Transverse colon (tissue), 4 donors: ENCODE measurements around the gene PDE4B. TPM values are rescaled to one million over a fixed set of nuclear protein-coding genes. Genes with fewer than 3 reads are reported as not detected.

Experiments used
- DNase-seq: peaks from one replicate; pipeline ENCODE4 v3.0.0-alpha.2; 2019
- H3K27ac ChIP-seq, 4 donors: fragments of 200-600 bp; sonication (generic); 2 replicates each; pipeline ENCODE4 v1.5.1; 2016 to 2018; ENCODE audit warnings: inconsistent platforms in 4 of 4
- H3K27me3 ChIP-seq: fragments of 200-600 bp; sonication (generic); 2 replicates; pipeline ENCODE4 v1.5.1; 2017; ENCODE audit warnings: inconsistent platforms
- H3K36me3 ChIP-seq, 4 donors: fragments of 200-600 bp; sonication (generic); 2 replicates each; pipeline ENCODE4 v1.5.1; 2017 to 2019; ENCODE audit warnings: inconsistent platforms in 4 of 4
- H3K4me1 ChIP-seq, 4 donors: fragments of 200-600 bp; sonication (generic); 2 replicates each; pipeline ENCODE4 v1.5.1; 2017 to 2020; ENCODE audit warnings: inconsistent platforms in 4 of 4
- H3K4me3 ChIP-seq, 4 donors: fragments of 200-600 bp; sonication (generic); 1 replicate in 1 of 4; 2 replicates in 3 of 4; pipeline versions ENCODE4 v1.5.1 to v1.6.1; 2017 to 2019; ENCODE audit warnings: inconsistent platforms in 4 of 4
- H3K9me3 ChIP-seq, 2 donors: fragments of 200-600 bp; sonication (generic); 2 replicates each; pipeline ENCODE4 v1.5.1; 2017 to 2019; ENCODE audit warnings: inconsistent platforms in 2 of 2
- EP300 ChIP-seq: sonication (generic); formaldehyde crosslinking; IDR thresholded peaks from one replicate; pipeline ENCODE4 v1.6.1; 2017; ENCODE audit warnings: antibody characterized with exemption, low read depth
- POLR2A ChIP-seq: fragments of 450-650 bp; IDR thresholded peaks from one replicate; pipeline ENCODE4 v1.6.1; 2016; ENCODE audit warnings: antibody characterized with exemption, mild to moderate bottlenecking, moderate library complexity
- POLR2AphosphoS5 ChIP-seq, 3 donors: sonication (generic); formaldehyde crosslinking; IDR thresholded peaks; one replicate each; pipeline ENCODE4 v1.6.1; 2016; ENCODE audit warnings: antibody characterized with exemption in 3 of 3
- WGBS, 2 donors: methylation state at CpG; one replicate each; pipeline ENCODE4 v1.1.5; 2018; ENCODE audit warnings: low coverage in 1 of 2; 5-methylcytosine and 5-hydroxymethylcytosine counted together
- in situ Hi-C, 4 donors: fragments of 200-750 bp; cut with MboI; loops; one replicate each; pipeline versions ENCODE4 v1.15.0 to v1.15.1; 2017; ENCODE audit warnings: low sequenced_read_pairs in 3 of 4, low pct_ligation_motif_present in 1 of 4, low pct_unique_long_range_greater_than_20kb in 1 of 4
- intact Hi-C: fragments of 100-400 bp; cut with DNase I; formaldehyde crosslinking; loops from one replicate; pipeline ENCODE4 v1.15.1; 2023; ENCODE audit warnings: low total_unique reads
- total RNA-seq, 4 donors: library from RNA; depleted of rRNA; stranded (reverse); fragments of >200 nt; gene quantifications; one replicate each; pipeline ENCODE4 v1.1.0, GENCODE V29; 2016
- TF ChIP-seq, protein P1 (sequence below), 5 experiments: fragments of 200-600 bp in 3 of 5; fragments of 450-650 bp in 2 of 5; sonication (generic) in 3 of 5; IDR thresholded peaks; 1 replicate in 2 of 5; 2 replicates in 3 of 5; pipeline ENCODE4 v1.5.1; 2016 to 2017; ENCODE audit warnings: antibody characterized with exemption in 5 of 5, inconsistent platforms in 3 of 5, mild to moderate bottlenecking in 2 of 5, moderate library complexity in 1 of 5

The PDE4B gene
- total RNA-seq, 4 donors from 2014 or later = 4.5 to 14.8 (median 6.5) TPM

DNA sequence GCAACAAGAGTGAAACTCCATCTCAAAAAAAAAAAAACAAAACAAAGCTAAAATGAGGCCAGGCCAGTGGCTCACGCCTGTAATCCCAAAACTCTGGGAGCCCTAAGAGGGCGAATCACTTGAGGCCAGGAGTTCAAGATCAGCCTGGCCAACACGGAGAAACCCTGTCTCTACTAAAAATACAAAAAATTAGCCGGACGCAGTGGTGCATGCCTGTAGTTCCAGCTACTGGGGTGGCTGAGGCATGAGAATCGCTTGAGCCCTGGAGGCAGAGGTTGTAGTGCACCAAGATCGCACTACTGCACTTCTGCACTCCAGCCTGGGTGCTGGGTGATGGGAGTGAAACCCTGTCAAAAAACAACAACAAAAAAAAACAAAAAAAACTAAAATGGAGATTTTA is 550.0 kb downstream of the PDE4B start:
- in situ Hi-C loops = loop anchor here in 1 of 4 donors (25.0 kb wide), 1 partner anchor 1280 kb away; no protein-coding TSS in a partner anchor

DNA sequence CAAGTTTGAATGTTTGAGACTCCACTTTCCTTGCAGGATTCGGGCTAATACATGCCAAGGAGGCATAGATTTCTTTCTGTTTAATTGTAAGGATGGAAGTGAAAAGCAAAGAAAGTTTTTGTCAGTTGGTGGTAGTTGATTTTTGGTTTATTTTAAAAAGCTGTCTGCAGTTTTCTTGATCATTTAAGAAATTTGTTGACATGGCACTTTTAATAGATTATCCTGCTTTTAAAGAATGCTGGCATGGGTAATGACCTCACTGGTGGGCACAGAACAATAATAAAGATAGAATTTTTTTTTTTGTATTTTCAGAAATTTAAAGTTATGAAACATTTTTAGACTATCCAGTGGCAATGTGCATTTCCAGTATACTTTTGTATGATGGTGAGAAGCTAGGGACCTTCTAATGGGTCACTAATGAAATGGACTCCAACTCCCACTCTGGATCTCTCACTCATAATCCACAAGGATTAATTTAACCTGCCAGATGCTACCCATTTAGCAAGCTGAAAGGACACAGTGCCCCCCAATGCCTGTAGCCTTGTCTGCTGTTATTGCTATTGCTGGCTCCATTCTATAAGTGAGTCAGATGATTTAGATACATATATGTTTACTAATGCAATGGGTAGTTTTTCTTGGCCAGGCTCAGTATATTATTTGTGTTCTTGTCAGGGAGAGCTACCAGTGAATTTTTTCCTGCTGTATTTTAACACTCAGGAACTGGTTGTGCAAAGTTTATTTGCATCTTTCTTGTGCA is 551.1 kb downstream of the PDE4B start:
- in situ Hi-C loops = loop anchor here in 1 of 4 donors (25.0 kb wide), 1 partner anchor 1281 kb away; no protein-coding TSS in a partner anchor
- H3K9me3 ChIP-seq = no peaks in the 10 kb centered on the region

More for the DNA sequence above, 550.0 kb downstream of the PDE4B start:
- intact Hi-C loops = no loop called here
- no peak overlapping the region for H3K27ac ChIP-seq
- peaks cover 0 to 23% (median 0%) of the 10 kb centered on the region in 4 donors for H3K4me1 ChIP-seq
- no peak overlapping the region for H3K4me3 ChIP-seq
- no peaks in the 10 kb centered on the region for H3K36me3 ChIP-seq
- no peaks in the 10 kb centered on the region for H3K9me3 ChIP-seq
- no peaks in the 10 kb centered on the region for H3K27me3 ChIP-seq
- WGBS, 2 donors = 68 to 86% methylated on average over 6 to 7 of the region's 7 CpGs
- TF ChIP-seq POLR2A (no peak), EP300 (no peak), POLR2AphosphoS5 (IDR thresholded peaks at IDR 0.05) (no peak)
- TF ChIP-seq, protein P1, sequence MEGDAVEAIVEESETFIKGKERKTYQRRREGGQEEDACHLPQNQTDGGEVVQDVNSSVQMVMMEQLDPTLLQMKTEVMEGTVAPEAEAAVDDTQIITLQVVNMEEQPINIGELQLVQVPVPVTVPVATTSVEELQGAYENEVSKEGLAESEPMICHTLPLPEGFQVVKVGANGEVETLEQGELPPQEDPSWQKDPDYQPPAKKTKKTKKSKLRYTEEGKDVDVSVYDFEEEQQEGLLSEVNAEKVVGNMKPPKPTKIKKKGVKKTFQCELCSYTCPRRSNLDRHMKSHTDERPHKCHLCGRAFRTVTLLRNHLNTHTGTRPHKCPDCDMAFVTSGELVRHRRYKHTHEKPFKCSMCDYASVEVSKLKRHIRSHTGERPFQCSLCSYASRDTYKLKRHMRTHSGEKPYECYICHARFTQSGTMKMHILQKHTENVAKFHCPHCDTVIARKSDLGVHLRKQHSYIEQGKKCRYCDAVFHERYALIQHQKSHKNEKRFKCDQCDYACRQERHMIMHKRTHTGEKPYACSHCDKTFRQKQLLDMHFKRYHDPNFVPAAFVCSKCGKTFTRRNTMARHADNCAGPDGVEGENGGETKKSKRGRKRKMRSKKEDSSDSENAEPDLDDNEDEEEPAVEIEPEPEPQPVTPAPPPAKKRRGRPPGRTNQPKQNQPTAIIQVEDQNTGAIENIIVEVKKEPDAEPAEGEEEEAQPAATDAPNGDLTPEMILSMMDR (IDR thresholded peaks at IDR 0.05) = no peak
- DNase-seq = no peak

DNA sequence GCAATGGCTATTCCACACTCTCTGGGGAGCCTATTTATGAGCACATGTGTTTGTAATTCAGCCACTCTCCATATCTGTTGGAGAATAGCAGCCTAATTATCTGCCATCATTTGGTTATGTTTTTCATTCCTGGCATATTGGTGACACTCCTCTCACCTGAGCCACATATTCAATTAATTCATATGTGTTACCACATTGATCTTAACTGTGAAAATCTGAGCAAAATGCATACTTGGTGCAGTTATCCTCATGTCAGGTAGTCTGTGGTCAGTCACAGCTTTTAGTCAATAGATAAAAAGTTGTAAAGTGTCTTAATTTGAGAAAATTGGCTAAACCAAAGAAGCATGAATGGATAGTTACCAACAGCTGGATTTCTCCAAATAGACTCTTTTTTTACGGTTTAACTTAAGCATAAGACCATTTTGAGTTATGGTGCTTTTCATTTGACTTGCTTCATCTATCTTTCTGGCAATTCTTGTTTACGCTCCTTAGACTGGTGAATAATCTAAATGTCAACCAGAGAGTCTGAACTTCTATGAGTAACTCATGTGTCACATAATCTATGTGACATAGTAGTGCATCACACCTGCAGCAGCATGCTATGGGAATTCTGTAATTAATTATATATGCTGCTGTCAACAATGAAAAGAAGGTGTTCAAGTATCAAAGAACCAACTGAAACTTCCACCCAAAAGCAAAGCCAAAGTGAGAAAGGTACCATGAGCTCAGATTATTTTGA is 553.5 kb downstream of the PDE4B start:
- DNase-seq = no peak
- no peaks in the 10 kb centered on the region for H3K27me3 ChIP-seq
- intact Hi-C loops = no loop called here
- peaks cover 0 to 39% (median 15%) of the 10 kb centered on the region in 4 donors for H3K4me1 ChIP-seq
- H3K9me3 ChIP-seq = no peaks in the 10 kb centered on the region
- H3K36me3 ChIP-seq = no peaks in the 10 kb centered on the region
- no peak overlapping the region for H3K4me3 ChIP-seq
- 78 to 87% methylated on average over 2 of the region's 2 CpGs for WGBS, 2 donors
- H3K27ac ChIP-seq = no peak overlapping the region
- no peak for TF ChIP-seq EP300
- in situ Hi-C loops = loop anchor here in 1 of 4 donors (25.0 kb wide), 1 partner anchor 1284 kb away; no protein-coding TSS in a partner anchor

More for the DNA sequence above, 551.1 kb downstream of the PDE4B start:
- Histone ChIP-seq H3K27me3 (no peaks in the 10 kb centered on the region), H3K4me3 (no peak overlapping the region), H3K27ac (no peak overlapping the region), H3K4me1 (peaks cover 0 to 24% (median 2%) of the 10 kb centered on the region in 4 donors), H3K36me3 (no peaks in the 10 kb centered on the region)
- WGBS, 2 donors = 86 to 100% methylated on average over 1 of the region's 1 CpG
- no peak for DNase-seq
- intact Hi-C loops = no loop called here
- TF ChIP-seq POLR2AphosphoS5 (IDR thresholded peaks at IDR 0.05) (no peak), EP300 (no peak), POLR2A (no peak)
- TF ChIP-seq, protein P1 (IDR thresholded peaks at IDR 0.05) = no peak

DNA sequence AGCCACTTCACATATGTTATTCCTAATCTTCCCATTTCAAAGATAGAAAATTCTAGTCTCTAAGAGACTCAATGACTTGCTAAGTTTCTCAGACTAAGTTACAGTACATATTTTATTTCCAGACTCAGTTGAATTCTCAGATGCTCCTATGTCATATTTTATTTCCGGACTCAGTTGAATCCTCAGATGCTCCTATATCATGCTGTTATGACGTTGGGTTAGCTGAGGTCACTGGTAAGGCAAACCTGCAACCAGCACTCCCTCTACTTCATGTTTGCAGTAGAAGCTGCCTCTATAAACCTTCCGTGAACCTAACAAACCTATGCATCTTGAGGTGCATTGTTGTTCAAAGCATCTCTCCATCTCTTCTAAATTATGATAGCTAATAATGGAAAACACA is 554.2 kb downstream of the PDE4B start:
- TF ChIP-seq POLR2A (no peak), POLR2AphosphoS5 (IDR thresholded peaks at IDR 0.05) (no peak), EP300 (no peak)
- TF ChIP-seq, protein P1 (IDR thresholded peaks at IDR 0.05) = no peak
- no peak for DNase-seq
- Histone ChIP-seq H3K4me3 (no peak overlapping the region), H3K4me1 (peaks cover 0 to 41% (median 15%) of the 10 kb centered on the region in 4 donors), H3K9me3 (no peaks in the 10 kb centered on the region), H3K36me3 (no peaks in the 10 kb centered on the region), H3K27ac (no peak overlapping the region), H3K27me3 (no peaks in the 10 kb centered on the region)
- intact Hi-C loops (no loop called here), in situ Hi-C loops (loop anchor here in 1 of 4 donors (25.0 kb wide), 1 partner anchor 1285 kb away; no protein-coding TSS in a partner anchor)
- WGBS, 2 donors = 79 to 80% methylated on average over 3 of the region's 3 CpGs
